Panc1 (cell line): Measurements from ENCODE around the gene DDAH2. TPM values are rescaled to one million over a fixed set of nuclear protein-coding genes. Genes with fewer than 3 reads are reported as not detected.
A peak's percentile ranks its signal among the peaks of the same experiment; 100 is the strongest.

Source experiments
- ATAC-seq: fragments of 200-7000 bp; cut with Tn5 transposase; 2 replicates; pipeline ENCODE4 v1.9.1; 2020; ENCODE audit warnings: mild to moderate bottlenecking, moderate library complexity
- BruUV-seq: library from RNA; stranded (reverse); fragments of 400-500 nt; replicated peaks from 2 replicates; lab custom pipeline; 2021; lab: Mats Ljungman, UMichigan
- CTCF ChIA-PET: fragments of 300-600 bp; sonication (Branson Sonifier 250); formaldehyde crosslinking; loops from one replicate; lab custom pipeline; 2022; ENCODE audit warnings: antibody characterized with exemption; lab: Charles Lee
- POLR2A ChIA-PET: fragments of 300-600 bp; sonication (Branson Sonifier 250); formaldehyde crosslinking; loops from one replicate; lab custom pipeline; 2022; ENCODE audit warnings: antibody characterized with exemption; lab: Charles Lee
- DNase-seq: peaks from one replicate; pipeline ENCODE4 v3.0.0-alpha.2; 2010; ENCODE audit warnings: low read depth, low spot score
- H3K27ac ChIP-seq: 2 replicates; pipeline ENCODE4 v1.5.1; 2011; ENCODE audit warnings: mild to moderate bottlenecking, low read length, inconsistent platforms
- H3K27me3 ChIP-seq: fragments of 200-500 bp; sonication (Bioruptor generic); 2 replicates; pipeline ENCODE4 v1.6.0; 2014; ENCODE audit warnings: low read length, inconsistent platforms; ENCODE audit not compliant: control insufficient read depth, insufficient read depth
- H3K36me3 ChIP-seq: fragments of 200-500 bp; sonication (Bioruptor generic); 2 replicates; pipeline ENCODE4 v1.5.1; 2014; ENCODE audit warnings: inconsistent platforms, mild to moderate bottlenecking, low read length, moderate library complexity; ENCODE audit not compliant: control insufficient read depth, insufficient read depth
- H3K4me1 ChIP-seq: 2 replicates; pipeline ENCODE4 v1.5.1; 2011; ENCODE audit warnings: inconsistent platforms, mild to moderate bottlenecking, low read length, moderate library complexity; ENCODE audit not compliant: control insufficient read depth, insufficient read depth
- H3K4me3 ChIP-seq, 2 experiments: 2 replicates each; pipeline ENCODE4 v1.5.1; 2011 to 2012; ENCODE audit warnings: low read depth in 2 of 2, low read length in 2 of 2, mild to moderate bottlenecking in 2 of 2, inconsistent platforms in 1 of 2, moderate library complexity in 1 of 2
- H3K9me3 ChIP-seq: fragments of 200-500 bp; sonication (Bioruptor generic); 2 replicates; pipeline ENCODE4 v1.5.1; 2014; ENCODE audit warnings: low read depth, mild to moderate bottlenecking, inconsistent platforms, low read length, moderate library complexity; ENCODE audit not compliant: control insufficient read depth, insufficient read depth
- CTCF ChIP-seq: fragments of 450-650 bp; IDR thresholded peaks from 2 replicates; pipeline ENCODE4 v1.5.1; 2017; ENCODE audit warnings: mild to moderate bottlenecking
- POLR2AphosphoS5 ChIP-seq: IDR thresholded peaks from 2 replicates; pipeline ENCODE4 v1.6.1; 2012; ENCODE audit warnings: mild to moderate bottlenecking, low read depth, low read length, moderate library complexity
- REST ChIP-seq, 2 experiments: IDR thresholded peaks; 2 replicates each; pipeline ENCODE4 v1.6.1; 2011 to 2012; ENCODE audit warnings: low read depth in 2 of 2, control low read depth in 1 of 2, low read length in 1 of 2, mild to moderate bottlenecking in 1 of 2, moderate library complexity in 1 of 2; ENCODE audit not compliant: insufficient read depth in 1 of 2
- SIN3A ChIP-seq: IDR thresholded peaks from 2 replicates; pipeline ENCODE4 v1.6.1; 2012; ENCODE audit warnings: low read depth, mild to moderate bottlenecking, low read length, moderate library complexity, borderline replicate concordance; ENCODE audit not compliant: insufficient read depth
- TCF7L2 ChIP-seq: IDR thresholded peaks from 2 replicates; pipeline ENCODE4 v1.6.1; 2011; ENCODE audit warnings: mild to moderate bottlenecking, low read depth, low read length, inconsistent platforms
- in situ Hi-C: cut with HindIII; loops from 2 replicates; pipeline ENCODE4 v1.10.0; 2016; ENCODE audit warnings: low sequenced_read_pairs, low pct_unique_long_range_greater_than_20kb
- intact Hi-C: fragments of 100-400 bp; cut with micrococcal nuclease; formaldehyde crosslinking; loops from one replicate; pipeline ENCODE4 v1.10.0; 2022; ENCODE audit not compliant: unreplicated experiment
- total RNA-seq: library from RNA; stranded (reverse); gene quantifications from one replicate; pipeline ENCODE4 v1.2.1, GENCODE V29; 2021; ENCODE audit not compliant: unreplicated experiment

The DDAH2 gene
- total RNA-seq, 1 experiment from 2014 or later = 104 TPM

GRCh38 chr6:31732029-31732428 is 2.9 kb upstream of the DDAH2 start:
- ChIA-PET CTCF (no interaction called here), POLR2A (no interaction called here)
- no peak overlapping the region for H3K4me3 ChIP-seq
- intact Hi-C loops (loop anchor here (10.0 kb wide), 1 partner anchor 103 kb away; no protein-coding TSS in a partner anchor), in situ Hi-C loops (no loop called here)
- no TSS peak for BruUV-seq
- H3K4me1 ChIP-seq = peaks cover 45% of the 10 kb centered on the region
- H3K27me3 ChIP-seq = no peaks in the 10 kb centered on the region
- H3K27ac ChIP-seq = 0 out of 2 replicates have a peak overlapping the region, but pooled peaks have one; percentile 2
- DNase-seq (no peak), ATAC-seq (no peak)
- no peaks in the 10 kb centered on the region for H3K9me3 ChIP-seq
- H3K36me3 ChIP-seq = peaks cover 22% of the 10 kb centered on the region
- no peak for TF ChIP-seq CTCF
- no peak for TF ChIP-seq REST (IDR thresholded peaks at IDR 0.05; ENCODE audit: insufficient read depth in 1 of 2, low read depth in 2 of 2, low read length in 1 of 2)
- no peak for TF ChIP-seq SIN3A
- TF ChIP-seq TCF7L2 = no peak
- no peak; the same call in 1 of the 2 replicates for TF ChIP-seq POLR2AphosphoS5

DNA sequence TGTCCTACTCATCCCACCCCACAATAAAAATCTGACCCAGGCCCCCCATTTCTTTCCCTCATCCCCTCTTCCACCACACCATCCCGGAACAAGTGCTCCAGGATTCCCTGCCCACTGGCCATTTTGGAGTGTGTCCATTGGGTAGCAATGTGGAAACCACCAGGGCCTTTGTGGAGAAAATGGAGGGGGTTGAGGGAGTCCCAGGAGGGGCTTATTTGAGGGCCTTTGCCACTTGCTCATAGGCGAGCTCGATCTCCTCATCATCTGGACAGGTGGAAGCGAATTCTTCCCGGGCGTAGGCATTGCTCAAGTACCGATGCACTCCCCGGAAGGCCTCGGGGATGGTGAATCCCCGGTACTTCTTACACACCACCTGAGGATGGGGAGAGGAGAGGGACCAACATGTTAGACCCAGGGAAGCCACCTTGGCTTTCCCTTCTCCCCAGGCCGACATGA is 1.6 kb upstream of the DDAH2 start:
- H3K4me1 ChIP-seq = peaks cover 38% of the 10 kb centered on the region
- H3K27me3 ChIP-seq = no peaks in the 10 kb centered on the region
- DNase-seq = no peak
- peaks cover 22% of the 10 kb centered on the region for H3K36me3 ChIP-seq
- in situ Hi-C loops (no loop called here), intact Hi-C loops (loop anchor here (10.0 kb wide), 1 partner anchor 104 kb away; no protein-coding TSS in a partner anchor)
- H3K27ac ChIP-seq = peak overlapping the region; percentile 91
- TF ChIP-seq POLR2AphosphoS5 = no peak
- TF ChIP-seq TCF7L2 = no peak
- no peak for TF ChIP-seq REST (IDR thresholded peaks at IDR 0.05; ENCODE audit: insufficient read depth in 1 of 2, low read depth in 2 of 2, low read length in 1 of 2)
- no peak for TF ChIP-seq SIN3A
- TF ChIP-seq CTCF = no peak
- H3K9me3 ChIP-seq = no peaks in the 10 kb centered on the region
- ATAC-seq = peak; percentile 13; the same call in 1 of the 2 replicates
- POLR2A ChIA-PET = interaction anchor here (1.0 to 1.9 kb wide), 2 partner anchors 9 to 78 kb away, joined by 3 to 5 read pairs; partner anchors contain the start of genes BAG6 and MSH5
- CTCF ChIA-PET = interaction anchor here (0.7 to 1.5 kb wide), 4 partner anchors 8 to 42 kb away, joined by 3 read pairs; no protein-coding TSS in a partner anchor
- BruUV-seq = no TSS peak
- peak overlapping the region; percentile 83 to 85 for H3K4me3 ChIP-seq
